ENCODE measurements around the gene FAM120AOS. TPM values are rescaled to one million over a fixed set of nuclear protein-coding genes. Genes with fewer than 3 reads are reported as not detected.
A peak's percentile ranks its signal among the peaks of the same experiment; 100 is the strongest.

Gene FAM120AOS
- polyA plus RNA-seq, 6 donors from 2014 or later = 54.8 to 85.9 (median 68.0) TPM

- DNase-seq (peak; percentile 53), ATAC-seq (ENCODE audit: low read depth in 2 of 2) (peak; percentile 90 to 92)
- no peaks in the 10 kb centered on the region for H3K9me3 Mint-ChIP-seq
- no peaks in the 10 kb centered on the region for H3K36me3 Mint-ChIP-seq
- peaks cover 68 to 90% (median 84%) of the 10 kb centered on the region in 3 donors for H3K4me1 Mint-ChIP-seq
- H3K4me3 Mint-ChIP-seq = peak overlapping the region in 7 of 8 donors; percentile 46 to 88 (median 69)
- H3K27me3 Mint-ChIP-seq = no peaks in the 10 kb centered on the region
- peak overlapping the region; percentile 90 to 98 (median 96) for H3K27ac Mint-ChIP-seq
These were observed 11.0 kb upstream of the FAM120AOS start for GRCh38 chr9:93464395-93464794.

- ATAC-seq (ENCODE audit: low read depth in 2 of 2) (peak; percentile 41 to 44), DNase-seq (no peak)
- Mint-ChIP-seq H3K9me3 (no peaks in the 10 kb centered on the region), H3K36me3 (peaks cover 0 to 4% of the 10 kb centered on the region in 2 donors), H3K4me1 (peaks cover 68 to 90% (median 84%) of the 10 kb centered on the region in 3 donors), H3K27ac (peak overlapping the region; percentile 90 to 98 (median 96)), H3K27me3 (no peaks in the 10 kb centered on the region), H3K4me3 (peak overlapping the region in 7 of 8 donors; percentile 46 to 88 (median 69))
These were observed 10.4 kb upstream of the FAM120AOS start for GRCh38 chr9:93463638-93464248.

GRCh38 chr9:93461821-93462220, 8.4 kb upstream of the FAM120AOS start:
- peaks cover 69 to 88% (median 83%) of the 10 kb centered on the region in 3 donors for H3K4me1 Mint-ChIP-seq
- H3K27ac Mint-ChIP-seq = no peak overlapping the region
- H3K27me3 Mint-ChIP-seq = no peaks in the 10 kb centered on the region
- no peak overlapping the region for H3K4me3 Mint-ChIP-seq
- no peak for DNase-seq
- peaks cover 3 to 14% of the 10 kb centered on the region in 2 donors for H3K36me3 Mint-ChIP-seq
- H3K9me3 Mint-ChIP-seq = peaks cover 0 to 3% (median 0%) of the 10 kb centered on the region in 7 donors
- no peak for ATAC-seq (ENCODE audit: low read depth in 2 of 2)

GRCh38 chr9:93461414-93461743, 8.0 kb upstream of the FAM120AOS start:
- H3K27me3 Mint-ChIP-seq = no peaks in the 10 kb centered on the region
- no peak for ATAC-seq (ENCODE audit: low read depth in 2 of 2)
- peaks cover 68 to 88% (median 83%) of the 10 kb centered on the region in 3 donors for H3K4me1 Mint-ChIP-seq
- peaks cover 4 to 14% of the 10 kb centered on the region in 2 donors for H3K36me3 Mint-ChIP-seq
- H3K9me3 Mint-ChIP-seq = peaks cover 0 to 3% (median 0%) of the 10 kb centered on the region in 7 donors
- DNase-seq = no peak
- peak overlapping the region in 1 of 8 donors; percentile 22 for H3K4me3 Mint-ChIP-seq
- peak overlapping the region in 5 of 6 donors; percentile 32 to 82 (median 45) for H3K27ac Mint-ChIP-seq

DNA sequence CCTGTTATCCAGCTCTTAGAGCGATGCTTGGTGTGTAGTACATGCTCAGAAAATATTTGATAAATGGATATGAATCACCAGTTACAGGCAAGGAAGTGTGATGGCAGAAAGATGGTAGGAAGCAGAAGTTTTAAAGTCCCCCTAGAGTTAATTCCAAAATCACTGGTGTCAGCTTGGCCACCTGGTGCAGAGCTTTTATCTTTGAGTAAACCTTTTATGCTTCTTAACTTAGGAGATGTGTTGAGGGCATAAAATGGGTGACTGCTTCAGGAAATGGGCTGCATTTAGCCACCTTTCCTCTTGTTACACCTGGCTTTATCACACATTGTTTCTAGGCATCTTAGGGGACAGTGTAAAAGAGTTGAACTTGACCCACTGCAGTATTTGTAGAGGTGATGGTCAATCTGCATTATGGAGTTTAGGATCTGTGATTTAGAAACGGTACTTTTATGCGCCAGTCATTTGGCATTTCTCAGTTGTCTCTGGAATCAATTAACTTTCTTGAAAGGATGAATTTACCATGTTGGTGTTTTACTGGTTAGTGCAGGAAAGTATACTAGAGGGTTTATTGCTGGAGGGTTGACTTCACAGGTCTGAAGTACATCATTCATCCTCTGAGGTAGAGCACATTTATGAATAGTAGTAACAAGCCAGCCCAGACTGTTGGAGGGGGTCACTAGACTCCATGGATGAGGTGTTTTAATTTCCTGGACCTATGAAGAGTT, 7.5 kb upstream of the FAM120AOS start:
- peaks cover 0 to 3% (median 0%) of the 10 kb centered on the region in 7 donors for H3K9me3 Mint-ChIP-seq
- H3K27ac Mint-ChIP-seq = peak overlapping the region; percentile 32 to 86 (median 58)
- peak overlapping the region in 5 of 8 donors; percentile 6 to 69 (median 32) for H3K4me3 Mint-ChIP-seq
- no peaks in the 10 kb centered on the region for H3K27me3 Mint-ChIP-seq
- no peak for DNase-seq
- peaks cover 7 to 14% of the 10 kb centered on the region in 2 donors for H3K36me3 Mint-ChIP-seq
- ATAC-seq (ENCODE audit: low read depth in 2 of 2) = peak in 1 of 2 donors; percentile 13
- H3K4me1 Mint-ChIP-seq = peaks cover 66 to 88% (median 83%) of the 10 kb centered on the region in 3 donors

GRCh38 chr9:93459432-93459847, 6.1 kb upstream of the FAM120AOS start:
- ATAC-seq (ENCODE audit: low read depth in 2 of 2) = no peak
- peaks cover 58 to 86% (median 77%) of the 10 kb centered on the region in 3 donors for H3K4me1 Mint-ChIP-seq
- DNase-seq = no peak
- H3K27ac Mint-ChIP-seq = peak overlapping the region in 4 of 6 donors; percentile 50 to 77 (median 64)
- H3K27me3 Mint-ChIP-seq = no peaks in the 10 kb centered on the region
- peaks cover 7 to 14% of the 10 kb centered on the region in 2 donors for H3K36me3 Mint-ChIP-seq
- H3K4me3 Mint-ChIP-seq = peak overlapping the region in 1 of 8 donors; percentile 16
- peaks cover 0 to 3% (median 0%) of the 10 kb centered on the region in 7 donors for H3K9me3 Mint-ChIP-seq

DNA sequence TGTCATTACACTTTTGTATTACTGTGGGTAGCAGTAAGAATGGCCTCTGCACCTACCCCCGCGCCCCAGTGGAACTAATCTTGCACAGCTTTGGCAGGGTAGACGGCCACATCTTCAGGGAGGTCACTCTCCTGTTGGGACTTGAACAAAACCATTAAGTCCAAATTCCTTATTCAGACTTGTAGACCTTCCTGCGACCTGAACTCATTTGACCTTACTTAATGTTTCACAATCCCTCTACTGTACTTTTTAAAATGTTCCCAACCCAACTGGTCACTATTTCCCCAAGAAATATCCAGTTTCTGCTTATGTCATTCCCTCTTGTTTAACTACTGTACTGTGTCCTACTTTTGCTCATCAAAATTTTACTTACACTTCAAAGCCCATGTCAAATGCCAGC, 5.3 kb upstream of the FAM120AOS start:
- DNase-seq (no peak), ATAC-seq (ENCODE audit: low read depth in 2 of 2) (no peak)

GRCh38 chr9:93457006-93457405, 3.6 kb upstream of the FAM120AOS start:
- H3K36me3 Mint-ChIP-seq = peaks cover 7 to 14% of the 10 kb centered on the region in 2 donors
- peak overlapping the region in 1 of 6 donors; percentile 72 for H3K27ac Mint-ChIP-seq
- H3K9me3 Mint-ChIP-seq = peaks cover 0 to 3% (median 0%) of the 10 kb centered on the region in 7 donors
- H3K27me3 Mint-ChIP-seq = no peaks in the 10 kb centered on the region
- H3K4me3 Mint-ChIP-seq = no peak overlapping the region
- DNase-seq = no peak
- ATAC-seq (ENCODE audit: low read depth in 2 of 2) = no peak
- peaks cover 55 to 82% (median 77%) of the 10 kb centered on the region in 3 donors for H3K4me1 Mint-ChIP-seq

More for the DNA sequence above, 5.3 kb upstream of the FAM120AOS start:
- Mint-ChIP-seq H3K36me3 (peaks cover 7 to 14% of the 10 kb centered on the region in 2 donors), H3K9me3 (peaks cover 0 to 3% (median 0%) of the 10 kb centered on the region in 7 donors), H3K4me1 (peaks cover 59 to 86% (median 76%) of the 10 kb centered on the region in 3 donors), H3K4me3 (peak overlapping the region in 1 of 8 donors; percentile 22), H3K27me3 (no peaks in the 10 kb centered on the region), H3K27ac (peak overlapping the region in 3 of 6 donors; percentile 56 to 77 (median 65))

DNA sequence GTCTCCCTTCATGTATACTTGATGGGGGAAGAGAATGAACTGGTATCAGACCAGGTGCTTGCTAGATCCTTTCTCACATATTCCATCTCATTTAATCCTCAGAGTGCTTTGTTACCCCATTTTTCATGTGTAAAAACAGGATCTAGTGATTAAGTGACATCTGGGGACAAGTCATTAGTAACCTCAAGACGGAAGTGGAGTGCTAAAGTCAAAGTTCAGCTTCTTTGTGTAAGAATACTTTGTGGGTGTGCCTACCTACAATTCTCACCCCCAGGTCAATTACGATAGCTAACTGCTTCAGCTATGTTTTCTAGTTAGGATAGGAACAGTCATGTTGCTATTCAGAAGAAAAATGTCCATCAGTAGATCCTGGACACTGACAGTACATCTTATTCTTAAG, 3.1 kb upstream of the FAM120AOS start:
- Mint-ChIP-seq H3K9me3 (peaks cover 0 to 3% (median 0%) of the 10 kb centered on the region in 7 donors), H3K4me3 (peak overlapping the region in 1 of 8 donors; percentile 29), H3K27me3 (no peaks in the 10 kb centered on the region), H3K27ac (peak overlapping the region in 3 of 6 donors; percentile 22 to 72 (median 41)), H3K36me3 (peaks cover 7 to 14% of the 10 kb centered on the region in 2 donors), H3K4me1 (peaks cover 55 to 79% (median 77%) of the 10 kb centered on the region in 3 donors)
- no peak for ATAC-seq (ENCODE audit: low read depth in 2 of 2)
- no peak for DNase-seq

GRCh38 chr9:93456022-93456421, 2.6 kb upstream of the FAM120AOS start:
- H3K4me3 Mint-ChIP-seq = peak overlapping the region in 1 of 8 donors; percentile 29
- H3K4me1 Mint-ChIP-seq = peaks cover 53 to 77% (median 75%) of the 10 kb centered on the region in 3 donors
- peak overlapping the region in 4 of 6 donors; percentile 13 to 87 (median 56) for H3K27ac Mint-ChIP-seq
- H3K9me3 Mint-ChIP-seq = peaks cover 0 to 3% (median 0%) of the 10 kb centered on the region in 7 donors
- peaks cover 7 to 14% of the 10 kb centered on the region in 2 donors for H3K36me3 Mint-ChIP-seq
- no peak for ATAC-seq (ENCODE audit: low read depth in 2 of 2)
- H3K27me3 Mint-ChIP-seq = no peaks in the 10 kb centered on the region
- DNase-seq = no peak

DNA sequence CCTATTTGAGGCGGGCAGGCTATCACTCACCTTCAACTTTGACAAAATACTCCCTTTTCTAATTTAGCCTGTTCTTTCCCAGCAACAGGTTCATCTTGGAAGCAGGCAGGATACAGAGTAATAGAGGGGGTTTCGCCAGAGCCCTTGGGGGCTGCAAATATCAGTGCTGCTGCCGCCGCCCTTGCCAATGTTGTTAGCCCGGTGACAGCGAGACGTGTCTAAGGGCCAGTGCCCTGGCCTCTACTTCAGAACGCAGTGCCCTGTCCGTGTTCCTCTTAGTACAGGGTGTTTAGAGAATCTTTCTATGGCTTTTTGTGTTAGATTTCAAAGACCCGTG, 703 bp downstream of the FAM120AOS start:
- Mint-ChIP-seq H3K4me1 (peaks cover 32 to 58% (median 53%) of the 10 kb centered on the region in 3 donors), H3K27me3 (no peaks in the 10 kb centered on the region), H3K27ac (peak overlapping the region; percentile 94 to 99 (median 97))

GRCh38 chr9:93451849-93452709, 1.3 kb downstream of the FAM120AOS start:
- ATAC-seq (ENCODE audit: low read depth in 2 of 2) = peak in 1 of 2 donors; percentile 4
- peak overlapping the region; percentile 89 to 100 (median 97) for H3K4me3 Mint-ChIP-seq
- DNase-seq = peak; percentile 46
- no peaks in the 10 kb centered on the region for H3K27me3 Mint-ChIP-seq
- H3K27ac Mint-ChIP-seq = peak overlapping the region; percentile 94 to 99 (median 97)
- H3K36me3 Mint-ChIP-seq = peaks cover 0 to 3% of the 10 kb centered on the region in 2 donors
- peaks cover 27 to 54% (median 50%) of the 10 kb centered on the region in 3 donors for H3K4me1 Mint-ChIP-seq
- no peaks in the 10 kb centered on the region for H3K9me3 Mint-ChIP-seq

More for the DNA sequence above, 703 bp downstream of the FAM120AOS start:
- Mint-ChIP-seq H3K4me3 (peak overlapping the region; percentile 89 to 100 (median 97)), H3K9me3 (no peaks in the 10 kb centered on the region), H3K36me3 (peaks cover 0 to 3% of the 10 kb centered on the region in 2 donors)
- no peak for ATAC-seq (ENCODE audit: low read depth in 2 of 2)
- no peak for DNase-seq
